Measurements from ENCODE around the gene LMTK3.
"Not testable (repeated sequence)": the region's sequence is repeated elsewhere in the genome, so short reads cannot be mapped to it uniquely, and the experiment has no call there.

Gene LMTK3

DNA sequence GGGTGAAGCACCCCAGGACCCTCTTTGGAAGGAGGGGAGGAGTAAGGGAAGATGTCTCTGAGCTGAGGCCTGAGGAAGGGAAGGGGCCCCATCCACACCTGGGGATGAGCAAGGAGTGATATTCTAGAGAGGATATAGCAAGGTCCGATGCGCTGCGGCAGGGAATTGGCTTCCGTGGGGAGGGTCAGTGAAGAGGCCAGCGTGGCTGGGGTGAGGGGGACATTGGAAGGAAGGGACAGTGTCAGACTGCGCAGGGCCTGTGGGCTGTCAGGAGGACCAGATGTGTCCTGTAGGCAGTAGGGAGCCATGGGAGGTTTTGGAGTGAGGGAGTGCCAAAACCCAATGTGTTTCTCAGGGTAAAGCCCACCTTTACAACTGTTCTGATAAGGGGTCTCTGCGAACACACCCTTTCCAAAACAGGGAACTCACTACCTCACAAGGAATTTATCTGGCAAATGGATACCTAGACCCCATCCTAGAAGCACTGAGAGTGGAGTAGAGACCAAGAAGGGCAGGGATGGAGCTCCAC, 3.7 kb downstream of the LMTK3 start:
- no peak for DNase-seq

DNA sequence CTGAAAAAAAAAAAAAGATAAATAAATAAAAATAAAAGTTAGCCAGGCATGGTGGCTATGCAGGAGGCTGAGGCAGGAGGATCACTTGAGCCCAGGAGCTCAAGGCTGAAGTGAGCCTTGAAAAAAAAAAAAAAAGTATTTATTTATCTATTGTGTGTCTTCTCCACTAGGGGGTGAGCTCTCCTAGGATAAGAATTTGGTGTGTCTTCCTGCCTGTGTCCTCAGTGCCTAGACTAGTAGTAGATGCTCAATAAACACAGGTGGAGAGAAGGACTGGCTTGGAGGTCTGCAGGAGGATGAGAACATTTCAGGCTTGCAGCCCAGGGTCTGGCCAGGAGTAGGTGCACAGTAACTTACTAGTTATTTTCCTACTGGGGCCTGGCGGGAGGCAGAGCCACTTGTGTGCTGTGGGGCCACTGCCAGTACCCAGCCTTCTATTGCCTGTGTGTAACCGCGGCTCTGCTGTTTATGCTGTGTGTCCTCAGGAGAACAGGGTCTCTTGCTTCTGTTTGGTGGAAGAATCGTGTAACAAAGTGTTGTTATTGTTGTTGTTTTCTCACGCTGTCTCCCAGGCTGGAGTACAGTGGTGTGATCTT, 5.4 kb downstream of the LMTK3 start:
- DNase-seq: peak; percentile 57

DNA sequence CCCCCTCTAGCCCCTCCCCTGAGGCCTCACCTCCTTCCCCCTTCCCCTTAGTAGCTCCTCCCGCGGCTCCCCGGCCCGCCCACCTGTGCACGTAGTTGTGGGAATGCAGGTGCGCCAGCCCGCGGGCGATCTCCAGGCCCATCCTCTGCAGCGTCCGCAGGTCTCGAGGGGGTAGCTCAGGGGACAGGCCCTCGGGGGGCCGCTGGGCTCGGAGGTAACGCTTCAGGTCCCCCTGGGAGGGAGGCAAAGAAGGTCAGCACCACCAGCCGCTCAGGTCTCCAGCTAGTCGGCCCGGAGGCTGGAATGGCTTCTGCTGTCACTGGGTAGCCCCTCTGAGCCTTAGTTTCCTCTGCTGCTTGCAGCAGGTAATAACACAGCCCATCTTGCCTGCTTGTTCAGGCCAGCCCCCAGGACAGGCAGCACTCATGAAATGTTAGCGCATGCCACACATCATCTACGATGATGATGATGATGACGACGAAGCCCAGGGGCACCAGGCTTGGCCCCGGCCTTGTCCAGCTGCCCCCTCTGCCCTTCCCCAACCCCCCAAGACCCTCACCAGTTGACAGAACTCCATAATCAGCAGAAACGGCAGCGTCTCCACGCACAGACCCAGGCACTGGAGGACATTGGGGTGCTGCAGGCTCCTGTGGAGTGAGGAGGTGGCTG, 9.2 kb downstream of the LMTK3 start:
- DNase-seq: no peak

DNA sequence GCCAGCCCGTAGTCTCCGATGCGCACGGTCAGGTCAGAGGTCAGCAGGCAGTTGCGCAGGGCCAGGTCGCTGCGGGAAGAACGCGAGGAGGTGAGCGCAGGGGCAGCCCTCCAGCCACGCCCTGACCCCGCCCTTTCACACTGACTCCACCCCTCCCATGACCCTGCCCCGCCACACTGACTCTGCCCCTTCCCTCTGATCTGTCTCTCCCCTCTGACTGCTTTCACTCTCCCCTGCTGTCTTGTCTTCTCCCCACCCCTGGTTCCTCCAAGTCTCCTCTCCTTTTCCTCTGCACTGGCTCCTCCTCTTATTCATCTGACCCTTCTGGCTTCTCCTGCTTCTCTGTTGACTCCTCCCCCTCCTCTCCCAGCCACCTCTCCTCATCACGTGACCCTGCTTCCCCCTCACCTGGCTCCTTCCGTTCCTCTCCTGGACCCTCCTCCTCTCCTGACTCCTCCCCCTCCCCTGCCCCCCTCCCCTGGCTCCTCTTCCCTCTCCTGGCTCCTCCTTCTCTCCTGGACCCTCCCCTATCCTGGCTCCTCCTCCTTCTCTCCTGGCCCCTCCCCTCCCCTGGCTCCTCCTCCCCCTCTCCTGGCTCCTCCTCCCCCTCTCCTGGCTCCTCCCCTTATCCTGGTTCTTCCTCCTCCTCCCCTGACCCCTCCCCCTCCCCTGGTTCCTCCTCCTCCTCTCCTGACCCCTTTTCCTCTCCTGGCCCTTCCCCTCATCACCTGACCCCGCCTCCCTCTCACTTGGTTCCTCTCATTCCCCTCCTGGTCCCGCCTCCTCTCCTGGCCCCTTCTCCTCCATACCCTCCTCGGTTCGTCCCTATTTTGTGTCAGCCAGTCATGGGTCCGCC, 9.9 kb downstream of the LMTK3 start:
- DNase-seq: no peak

GRCh38 chr19:48500830-48501493, 10.7 kb downstream of the LMTK3 start:
- DNase-seq: no peak

DNA sequence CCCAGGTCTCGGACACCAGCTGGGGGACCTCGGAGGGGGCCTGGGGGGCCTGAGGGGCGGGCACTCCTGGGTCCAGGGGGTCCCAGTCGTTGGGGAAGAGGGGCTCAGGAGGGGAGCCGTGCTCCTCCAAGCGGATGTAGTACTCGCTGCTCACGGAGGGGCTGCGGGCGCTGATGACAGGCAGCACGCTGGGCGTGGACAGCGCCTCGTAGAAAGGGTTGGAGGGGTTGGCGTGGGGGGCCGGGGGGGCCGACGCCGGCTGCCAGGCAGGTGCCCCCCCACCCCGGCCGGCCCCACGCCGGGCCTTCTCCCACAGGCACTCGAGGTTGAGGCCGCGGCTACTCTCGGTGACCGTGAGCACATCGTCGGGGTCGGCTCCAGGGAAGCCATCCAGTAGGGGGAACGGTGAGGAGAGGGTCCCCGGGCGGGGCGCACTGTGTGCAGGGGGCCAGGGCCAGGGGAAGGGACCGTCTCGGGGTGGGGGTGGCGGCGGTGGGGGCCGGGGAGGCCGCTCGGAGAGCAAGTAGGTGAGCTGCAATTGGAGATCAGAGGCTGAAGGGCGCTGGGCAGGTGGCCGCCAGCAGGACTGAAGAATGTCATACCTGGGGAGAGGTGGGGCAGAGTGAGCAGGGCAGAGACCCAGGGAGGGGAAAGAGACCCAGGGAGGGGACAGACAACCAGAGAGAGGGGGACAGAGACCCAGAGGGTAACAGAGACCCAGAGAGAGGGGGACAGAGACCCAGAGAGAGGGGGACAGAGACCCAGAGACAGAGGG, 12.1 kb downstream of the LMTK3 start:
- no peak for DNase-seq

GRCh38 chr19:48498595-48499311, 12.9 kb downstream of the LMTK3 start:
- no peak for DNase-seq

DNA sequence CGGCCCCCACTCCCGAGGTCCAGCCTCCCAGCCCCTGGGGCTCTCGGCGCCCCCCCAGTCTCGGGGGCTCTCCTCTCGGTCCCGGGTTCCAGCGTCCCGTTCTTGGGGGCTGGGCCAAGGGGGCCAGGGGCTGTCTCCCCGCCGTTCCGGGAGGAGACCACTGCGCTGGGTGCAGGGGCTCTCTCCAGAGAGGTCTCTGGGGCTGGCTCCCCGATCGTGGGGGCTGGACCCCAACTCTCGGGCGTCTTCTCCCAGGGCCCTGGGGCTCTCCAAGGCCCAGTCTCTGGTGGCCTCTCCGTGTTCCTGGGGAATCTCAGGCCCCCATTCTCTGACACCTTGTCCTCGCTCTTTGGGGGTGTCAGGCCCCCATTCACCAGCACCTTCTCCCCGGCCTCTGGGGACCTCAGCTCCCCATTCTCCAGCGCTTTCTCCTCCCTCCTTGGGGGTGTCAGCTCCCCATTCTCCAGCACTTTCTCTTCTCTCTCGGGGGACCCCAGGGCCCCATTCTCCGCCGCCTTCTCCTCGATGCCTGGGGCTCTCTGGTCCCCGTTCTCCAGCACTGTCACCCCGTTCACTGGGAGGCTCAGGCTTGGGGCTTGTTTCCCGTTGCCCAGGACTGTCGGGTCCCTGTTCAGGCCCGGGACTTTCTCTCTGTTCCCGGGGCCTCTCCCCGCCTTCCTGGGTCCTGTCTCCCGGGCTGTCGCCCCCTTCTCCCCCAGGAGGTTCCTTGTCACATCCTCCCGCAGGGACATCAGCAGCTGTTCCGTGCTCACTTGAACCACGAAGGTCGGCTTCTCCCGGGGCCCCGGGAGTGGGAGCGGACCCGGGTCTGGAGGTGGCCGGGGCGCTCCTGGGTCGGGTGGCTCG, 13.7 kb downstream of the LMTK3 start:
- no peak for DNase-seq

DNA sequence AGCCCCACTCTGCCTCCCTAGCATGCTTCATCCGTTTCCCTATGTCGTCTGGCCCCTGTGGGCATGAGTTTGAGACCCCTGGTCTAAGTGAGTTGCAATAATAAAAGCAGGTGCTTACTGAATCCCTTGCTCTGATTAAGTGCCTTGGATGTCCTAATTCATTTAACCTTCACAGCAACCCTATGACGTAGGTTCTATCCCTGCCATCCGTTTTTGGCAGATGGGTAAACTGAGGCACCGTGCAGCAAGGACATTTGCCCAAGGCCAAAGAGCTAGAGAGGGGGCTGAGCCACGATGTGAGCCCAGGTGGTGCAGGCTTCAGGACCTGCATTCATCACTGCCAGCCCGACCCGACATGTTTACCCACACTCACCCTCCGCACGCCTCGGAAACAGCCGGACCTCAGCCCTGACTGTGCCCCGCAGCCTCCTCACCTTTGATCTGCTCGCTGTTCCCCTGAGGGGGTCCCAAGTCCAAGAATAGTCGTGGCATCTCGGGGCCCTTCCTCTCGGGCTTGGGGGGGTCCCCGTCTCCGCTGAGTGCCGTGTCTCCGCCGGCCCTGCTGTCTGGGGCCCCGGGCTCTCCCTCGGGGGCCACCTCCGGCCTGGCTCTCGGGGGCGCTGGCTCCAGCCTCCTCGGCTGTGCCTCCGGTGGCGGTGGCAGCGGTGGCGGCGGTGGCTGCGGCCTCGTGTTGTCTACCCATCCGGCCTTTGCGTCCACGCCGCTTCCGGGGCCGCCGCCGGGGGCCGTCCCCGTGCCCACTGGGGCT, 14.5 kb downstream of the LMTK3 start:
- DNase-seq: no peak

DNA sequence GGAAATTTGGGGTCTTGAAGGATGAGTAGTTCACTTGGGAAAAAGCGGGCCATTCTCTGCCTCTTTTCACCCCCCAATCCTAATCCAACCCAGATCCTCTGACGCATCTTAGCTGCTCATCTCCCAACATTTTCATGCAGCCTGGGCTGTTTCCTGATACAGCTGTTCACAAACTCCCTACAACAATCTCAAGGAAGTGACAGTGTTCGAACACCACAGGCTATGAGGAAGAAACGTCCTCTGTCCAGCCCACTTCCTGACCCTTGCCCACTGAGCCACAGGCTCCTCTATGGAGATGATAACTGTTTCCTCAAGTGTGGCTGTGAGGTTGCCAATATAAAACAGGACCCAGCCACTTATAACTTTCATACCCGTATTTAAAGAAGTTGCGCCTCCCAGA, 16.2 kb downstream of the LMTK3 start:
- no peak for DNase-seq

DNA sequence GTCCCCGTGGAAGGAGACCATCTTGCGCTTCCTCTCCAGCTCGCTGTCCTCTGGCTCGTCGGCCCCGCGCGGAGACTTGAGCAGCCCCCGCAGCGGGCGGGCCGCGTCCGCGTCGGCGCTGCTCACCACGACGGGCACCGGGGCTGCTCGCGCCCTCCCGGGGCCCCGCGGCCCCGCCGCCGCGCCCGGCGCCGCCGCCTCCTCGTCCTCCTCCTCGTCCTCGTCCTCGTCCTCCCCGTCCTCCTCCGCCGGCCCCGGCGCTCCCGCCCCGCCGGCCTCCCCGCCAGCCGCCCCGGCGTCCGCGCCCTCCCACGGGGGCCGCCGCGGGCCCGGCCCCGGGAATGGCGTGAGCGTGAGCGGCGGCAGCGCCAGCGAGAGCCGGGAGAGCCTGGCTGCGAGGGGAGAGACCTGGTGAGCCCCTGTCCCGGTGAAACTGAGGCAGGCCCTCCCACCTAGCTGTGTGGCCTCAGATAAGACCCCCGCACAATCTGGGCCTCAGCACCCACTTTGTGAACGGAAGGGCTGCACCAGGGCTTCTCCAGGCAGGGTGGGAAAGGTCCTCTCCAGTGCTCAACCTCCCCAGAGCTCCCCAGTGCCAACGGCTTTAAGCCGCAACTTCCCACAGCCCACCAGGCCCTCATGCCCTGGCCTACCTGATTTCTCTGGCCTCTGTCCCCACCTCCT, 17.8 kb downstream of the LMTK3 start:
- DNase-seq: no peak

DNA sequence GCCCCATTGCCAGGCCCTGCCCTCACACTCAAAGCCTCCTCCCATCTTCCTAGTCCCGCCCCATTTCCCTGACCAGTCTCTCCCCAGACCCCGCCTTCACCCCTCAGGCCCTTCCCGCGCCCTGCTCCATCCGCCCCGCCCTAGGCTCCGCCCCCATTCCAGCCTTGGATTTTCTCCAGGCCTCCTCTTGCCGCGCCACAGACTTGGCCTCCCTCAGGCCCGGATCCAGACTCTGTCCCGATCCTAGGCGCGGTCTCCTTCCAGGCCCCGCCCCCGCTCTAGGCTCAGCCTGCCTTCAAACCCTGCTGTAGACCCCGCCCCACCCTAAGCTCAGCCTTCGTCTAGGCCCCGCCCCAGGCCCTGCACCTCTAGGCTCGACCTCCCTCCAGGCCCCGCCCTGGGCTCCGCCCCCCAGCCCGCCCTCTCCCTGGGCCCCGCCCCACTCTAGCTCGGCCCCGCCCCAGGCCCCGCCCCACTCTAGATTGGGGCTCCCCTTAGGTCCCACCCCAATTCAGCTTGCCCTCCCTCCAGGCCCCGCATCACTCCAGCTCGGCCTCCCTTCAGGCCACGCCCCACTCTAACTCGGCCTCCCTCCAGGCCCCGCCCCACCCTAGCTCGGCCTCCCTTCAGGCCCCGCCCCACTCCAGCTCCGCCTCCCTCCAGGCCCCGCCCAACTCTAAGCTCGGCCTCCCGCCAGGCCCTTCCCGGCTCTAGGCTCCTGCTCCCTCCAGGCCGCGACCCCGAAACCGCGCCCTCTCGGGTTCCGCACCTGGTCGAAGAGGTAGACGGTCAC, 18.5 kb downstream of the LMTK3 start:
- peak; percentile 59 for DNase-seq

DNA sequence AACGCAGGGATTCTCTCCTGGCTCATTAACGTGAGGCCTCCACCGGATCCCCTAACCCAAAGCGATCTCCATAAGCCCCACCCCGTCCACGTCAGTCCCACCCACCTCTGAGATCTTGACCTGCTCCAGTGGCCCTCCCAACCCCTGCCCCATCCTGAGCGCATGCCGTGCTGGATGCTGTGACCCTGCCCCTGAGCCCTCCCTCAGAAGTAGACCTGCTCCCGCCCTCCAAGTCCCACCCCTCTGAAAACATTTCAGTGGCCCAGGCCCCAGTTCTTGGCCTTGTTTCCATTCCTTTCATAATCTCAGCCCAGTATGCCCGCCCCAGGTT, 19.9 kb downstream of the LMTK3 start:
- DNase-seq: no peak

DNA sequence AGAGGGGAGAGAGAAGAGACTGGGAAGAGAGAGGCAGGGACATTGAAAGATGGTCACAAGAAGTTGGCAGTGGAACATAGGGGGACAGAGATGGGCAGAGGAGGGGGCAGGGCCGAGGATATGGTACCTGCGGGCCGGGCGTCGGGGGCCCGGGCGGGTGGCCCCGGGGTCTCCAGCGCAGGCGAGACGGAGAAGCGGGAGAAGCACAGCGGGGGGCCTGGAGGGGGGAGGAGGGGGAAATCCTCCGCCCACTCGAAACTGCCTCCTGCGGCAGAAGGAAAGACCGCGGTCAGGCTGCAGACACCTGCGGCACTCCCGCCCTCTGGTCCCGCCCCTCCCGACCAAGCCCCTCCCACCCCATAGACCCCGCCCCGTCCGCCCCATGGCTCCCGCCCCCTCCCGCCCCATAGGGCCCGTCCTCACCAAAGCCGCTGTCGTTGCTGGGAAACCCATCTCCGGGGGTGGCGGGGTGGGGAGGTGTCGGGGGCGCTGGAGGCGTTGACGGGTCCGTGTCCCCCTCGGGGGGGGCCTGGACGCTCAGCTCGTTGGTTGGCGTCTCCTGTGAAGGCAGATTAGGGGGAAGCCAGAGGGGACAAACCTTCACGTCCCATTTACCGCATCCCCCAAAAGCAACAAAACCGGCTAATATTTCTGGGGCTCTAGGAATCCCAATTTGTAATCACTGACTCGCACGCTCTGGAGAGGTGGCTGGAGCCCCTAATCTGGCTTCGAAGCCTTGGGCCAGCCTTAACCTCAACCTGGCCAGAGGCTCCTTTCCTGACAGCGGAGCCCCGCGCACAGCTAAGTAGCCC, 20.4 kb downstream of the LMTK3 start:
- DNase-seq: no peak

DNA sequence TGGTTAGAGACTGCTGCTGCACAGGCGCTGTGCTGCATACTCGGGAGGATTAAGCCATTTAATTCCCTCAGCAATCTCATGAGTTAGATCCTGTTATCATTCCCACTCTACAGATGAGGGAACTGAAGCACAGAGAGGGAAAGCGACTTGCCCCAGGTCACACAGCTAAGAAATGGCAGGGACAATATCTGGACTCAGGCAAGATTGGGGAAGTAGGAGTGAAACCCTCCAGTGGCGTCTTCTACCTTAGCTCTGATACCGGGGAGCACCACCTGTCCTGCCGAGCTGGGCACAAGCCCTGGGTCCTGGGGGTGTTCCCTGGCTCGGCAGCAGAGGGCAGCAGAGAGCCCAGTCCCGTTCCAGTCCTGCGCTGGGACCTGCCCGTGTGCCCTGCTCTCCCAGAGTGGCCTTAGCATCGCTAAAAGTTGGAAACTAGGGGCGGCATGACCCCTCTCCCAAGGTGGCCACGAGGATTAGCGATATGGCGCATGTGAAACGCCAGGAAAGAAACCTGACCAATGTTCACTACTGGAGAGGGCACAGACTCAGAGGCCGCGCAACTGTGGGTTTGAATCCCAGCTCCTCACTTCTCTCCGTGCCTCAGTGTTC, 21.9 kb downstream of the LMTK3 start:
- no peak for DNase-seq

- not testable (repeated sequence) for DNase-seq
Observed at GRCh38 chr19:48488478-48488877, 23.2 kb downstream of the LMTK3 start.

DNA sequence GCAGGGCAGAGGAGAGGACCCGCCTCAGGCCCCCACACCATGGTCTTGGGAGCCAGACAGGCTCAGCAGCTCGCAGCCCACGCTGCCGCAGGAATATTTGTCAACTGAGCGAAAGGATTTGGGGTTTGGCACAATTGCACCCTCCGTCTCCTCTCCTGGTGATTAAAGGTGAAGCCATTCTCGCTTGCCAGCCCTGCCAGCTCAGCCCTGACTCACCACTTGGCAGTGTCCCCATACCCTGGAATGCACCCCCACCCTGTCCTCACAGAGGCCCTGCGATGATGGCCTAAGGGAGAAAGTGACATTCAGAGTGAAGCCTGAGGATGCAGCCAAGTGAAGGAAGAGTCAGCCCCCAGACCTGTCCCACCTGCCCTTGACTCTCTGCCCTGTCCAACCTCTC, 23.7 kb downstream of the LMTK3 start:
- no peak for DNase-seq

Data from DMS 273 treated with DMSO at 0.1 percent for 48 hours (cell line).